B cell (primary cell): ENCODE data around the gene AGBL2.
"Not testable (repeated sequence)": the region's sequence is repeated elsewhere in the genome, so short reads cannot be mapped to it uniquely, and the experiment has no call there.

Experiments
- CTCF ChIP-seq: fragments of 200-600 bp; IDR thresholded peaks from one replicate; pipeline ENCODE4 v1.8.0; 2022; ENCODE audit warnings: antibody characterized with exemption, mild to moderate bottlenecking
- EZH2 ChIP-seq: IDR thresholded peaks from 2 replicates; pipeline ENCODE4 v1.6.1; 2012; ENCODE audit warnings: borderline replicate concordance, low read depth, mild to moderate bottlenecking, moderate library complexity, low read length; ENCODE audit not compliant: insufficient read depth, poor library complexity, severe bottlenecking

GRCh38 chr11:47664936-47665335 lies 50.2 kb downstream of the AGBL2 start:
- not testable (repeated sequence) for TF ChIP-seq CTCF, EZH2
